HG02763 (cell line): Measurements from ENCODE around the gene SPEM2.
"Not testable (repeated sequence)": the region's sequence is repeated elsewhere in the genome, so short reads cannot be mapped to it uniquely, and the experiment has no call there.

ENCODE experiments used
- ATAC-seq: cut with Tn5 transposase; IDR thresholded peaks from one replicate; pipeline ENCODE4 v1.9.1; 2021; ENCODE audit warnings: mild to moderate bottlenecking, moderate library complexity; ENCODE audit not compliant: unreplicated experiment

Gene SPEM2

GRCh38 chr17:7468804-7469389 lies 43.5 kb downstream of the SPEM2 start:
- ATAC-seq: no peak

DNA sequence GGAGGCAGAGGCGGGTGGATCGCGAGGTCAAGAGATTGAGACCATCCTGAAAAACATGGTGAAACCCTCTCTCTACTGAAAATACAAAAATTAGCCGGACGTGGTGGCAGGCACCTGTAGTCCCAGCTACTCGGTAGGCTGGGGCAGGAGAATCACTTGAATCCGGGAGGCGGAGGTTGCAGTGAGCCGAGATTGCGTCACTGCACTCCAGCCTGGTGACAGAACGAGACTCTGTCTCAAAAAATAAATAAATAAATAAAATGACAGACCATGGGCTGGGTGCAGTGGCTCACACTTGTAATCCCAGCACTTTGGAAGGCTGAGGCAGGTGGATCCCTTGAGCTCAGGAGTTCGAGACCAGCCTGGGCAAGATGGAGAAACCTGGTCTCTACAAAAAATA lies 44.4 kb downstream of the SPEM2 start:
- not testable (repeated sequence) for ATAC-seq

GRCh38 chr17:7470457-7470973 lies 45.1 kb downstream of the SPEM2 start:
- ATAC-seq: not testable (repeated sequence)

DNA sequence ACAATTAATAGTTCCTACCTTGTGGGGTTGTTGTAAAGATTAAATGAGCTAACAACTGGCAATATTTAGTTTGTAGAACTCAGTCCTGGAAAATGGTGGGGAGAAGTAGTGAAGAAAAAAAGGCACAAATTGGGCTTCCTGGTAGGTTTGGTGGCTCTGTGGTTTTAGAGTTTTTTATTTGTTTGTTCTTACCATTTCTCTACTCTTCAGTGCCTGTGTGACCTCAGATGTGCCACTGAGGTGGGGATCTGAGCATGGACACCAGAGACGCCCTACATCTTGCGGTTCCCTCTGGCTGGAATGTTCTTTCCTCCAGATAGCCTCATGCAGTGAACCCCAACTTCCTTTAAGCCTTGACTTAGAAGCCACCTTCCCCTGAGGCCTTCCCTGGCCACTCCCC lies 46.3 kb downstream of the SPEM2 start:
- ATAC-seq: no peak

DNA sequence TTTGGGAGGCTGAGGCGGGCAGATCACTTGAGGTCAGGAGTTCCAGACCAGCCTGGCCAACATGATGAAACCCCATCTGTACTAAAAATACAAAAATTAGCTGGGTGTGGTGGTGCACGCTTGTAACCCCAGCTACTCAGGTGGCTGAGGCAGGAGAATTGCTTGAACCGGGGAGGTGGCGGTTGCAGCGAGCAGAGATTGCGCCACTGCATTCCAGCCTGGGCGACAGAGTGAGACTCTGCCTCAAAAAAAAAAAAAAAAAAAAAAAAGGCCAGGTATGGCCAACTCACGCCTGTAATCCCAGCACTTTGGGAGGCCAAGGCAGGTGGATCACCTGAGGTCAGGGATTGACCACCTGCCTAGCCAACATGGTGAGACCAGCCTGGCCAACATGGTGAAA lies 49.4 kb downstream of the SPEM2 start:
- not testable (repeated sequence) for ATAC-seq

- ATAC-seq: no peak
Measured at GRCh38 chr17:7475764-7476422, 50.5 kb downstream of the SPEM2 start.

GRCh38 chr17:7476494-7476893 lies 51.1 kb downstream of the SPEM2 start:
- no peak for ATAC-seq

GRCh38 chr17:7476951-7477350 lies 51.5 kb downstream of the SPEM2 start:
- no peak for ATAC-seq
